GM10266 (cell line): ENCODE data around the gene MAD2L1.
"Not testable (repeated sequence)": the region's sequence is repeated elsewhere in the genome, so short reads cannot be mapped to it uniquely, and the experiment has no call there.

Experiments
- DNase-seq: peaks from one replicate; pipeline ENCODE4 v3.0.0; 2012; ENCODE audit errors: extremely low spot score
- CTCF ChIP-seq: IDR thresholded peaks from 2 replicates; pipeline ENCODE4 v1.5.1; 2012; ENCODE audit warnings: mild to moderate bottlenecking, low read depth; ENCODE audit not compliant: control insufficient read depth, insufficient read depth; ENCODE audit errors: missing control alignments

The MAD2L1 gene

GRCh38 chr4:120078216-120078615, 11.6 kb upstream of the MAD2L1 start:
- TF ChIP-seq CTCF, result no peak
- DNase-seq, result no peak

DNA sequence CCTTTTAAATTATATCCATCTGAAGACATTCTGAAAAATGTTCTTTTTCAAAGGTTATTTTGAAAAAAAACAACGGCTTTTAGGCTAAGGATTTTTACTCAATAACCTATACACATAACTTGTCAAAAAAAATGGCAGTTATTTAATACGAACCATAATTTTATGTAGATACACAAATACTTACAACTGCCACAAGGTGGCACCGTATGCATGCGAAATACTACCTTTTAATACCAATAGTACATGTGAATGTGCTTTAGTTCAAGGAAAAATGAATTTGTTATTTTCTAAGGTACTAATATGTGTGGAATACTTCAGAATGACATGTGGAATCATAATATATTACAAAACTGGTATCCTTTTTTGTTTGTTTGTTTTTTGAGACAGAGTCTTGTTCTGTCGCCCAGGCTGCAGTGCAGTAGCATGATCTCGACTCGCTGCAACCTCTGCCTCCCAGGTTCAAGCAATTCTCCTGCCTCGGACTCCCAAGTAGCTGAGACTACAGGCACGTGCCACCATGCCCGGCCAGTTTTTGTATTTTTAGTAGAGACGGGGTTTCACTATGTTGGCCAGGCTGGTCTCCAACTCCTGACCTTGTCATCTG, 4.6 kb upstream of the MAD2L1 start:
- DNase-seq, result peak; percentile 23
- TF ChIP-seq CTCF, result peak; percentile 66

DNA sequence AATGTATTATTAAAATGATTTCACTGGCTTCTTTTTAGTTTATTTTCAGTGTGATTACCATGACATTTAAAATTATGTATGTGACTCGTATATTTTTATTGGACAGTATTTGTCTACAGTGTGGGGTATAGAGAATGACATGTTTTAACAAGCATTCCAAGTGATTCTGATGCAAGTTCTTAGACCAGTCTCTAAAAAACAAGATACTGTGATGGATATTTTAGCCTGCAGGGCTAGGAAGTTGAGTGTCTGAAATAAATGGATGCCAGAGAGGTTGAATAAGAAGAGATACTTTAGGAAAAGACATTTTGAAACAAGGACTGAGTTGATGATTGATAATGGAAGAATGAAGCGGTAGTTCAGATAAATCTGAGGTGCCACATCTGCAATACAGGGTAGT, 3.5 kb upstream of the MAD2L1 start:
- DNase-seq, result no peak

DNA sequence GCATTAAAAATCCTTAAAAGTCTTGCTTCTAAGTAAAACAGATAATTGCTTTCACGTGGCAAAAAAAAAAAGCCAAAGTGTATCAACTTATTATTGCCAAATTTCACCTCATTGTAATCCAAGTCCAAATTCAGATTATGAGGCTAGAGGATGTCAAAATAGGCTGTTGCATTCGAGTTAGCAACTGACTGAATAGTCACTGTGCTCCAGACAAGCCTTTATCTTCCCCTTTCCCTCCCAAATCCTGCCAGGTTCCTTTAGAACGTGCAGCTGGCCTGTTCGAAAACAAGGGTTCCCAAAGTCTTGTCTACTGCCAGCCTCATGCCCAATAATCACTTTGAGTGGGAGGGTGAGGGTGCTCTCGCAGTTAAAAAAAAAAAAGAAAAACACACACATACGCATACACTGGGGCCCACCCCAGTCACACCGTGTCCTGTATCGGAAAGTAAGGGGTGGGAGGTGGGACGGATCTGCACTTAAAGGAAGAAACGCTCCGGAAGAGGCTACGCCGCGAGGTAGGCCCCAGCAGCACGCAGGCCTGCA, 603 bp downstream of the MAD2L1 start:
- DNase-seq, result peak; percentile 32
- no peak for TF ChIP-seq CTCF

More for the DNA sequence above, 3.5 kb upstream of the MAD2L1 start:
- no peak for TF ChIP-seq CTCF

DNA sequence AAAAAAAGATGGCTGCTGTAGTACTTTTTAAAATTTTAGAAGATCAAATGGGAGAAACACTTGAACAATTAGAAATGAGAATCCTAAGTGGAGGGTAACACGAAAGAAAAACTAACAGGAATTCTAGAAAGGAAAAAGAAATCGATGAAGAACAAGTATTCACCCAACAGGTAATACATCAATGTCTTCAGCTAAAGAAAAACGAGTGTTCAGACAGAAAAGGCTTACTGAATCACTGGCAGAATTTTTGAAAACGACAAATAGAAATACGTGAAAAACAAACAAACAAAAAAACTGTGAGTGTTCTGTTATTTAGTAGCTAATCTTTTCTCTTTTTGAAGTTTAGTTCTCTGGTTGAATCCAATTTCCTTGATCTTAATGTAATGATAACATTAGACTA, 1.8 kb downstream of the MAD2L1 start:
- no peak for DNase-seq
- TF ChIP-seq CTCF, result no peak

- DNase-seq, result not testable (repeated sequence)
These were observed 2.9 kb downstream of the MAD2L1 start for GRCh38 chr4:120063711-120064110.

GRCh38 chr4:120062663-120063195, 3.9 kb downstream of the MAD2L1 start:
- no peak for TF ChIP-seq CTCF
- DNase-seq, result no peak

- no peak for TF ChIP-seq CTCF
- no peak for DNase-seq
These were observed 7.6 kb downstream of the MAD2L1 start for GRCh38 chr4:120059036-120059435.
